GM19467 (cell line): ENCODE results near the gene MUC12.

Source experiments
- ATAC-seq: cut with Tn5 transposase; IDR thresholded peaks from one replicate; pipeline ENCODE4 v1.9.1; 2021; ENCODE audit warnings: mild to moderate bottlenecking, moderate library complexity; ENCODE audit not compliant: unreplicated experiment

MUC12 gene

DNA sequence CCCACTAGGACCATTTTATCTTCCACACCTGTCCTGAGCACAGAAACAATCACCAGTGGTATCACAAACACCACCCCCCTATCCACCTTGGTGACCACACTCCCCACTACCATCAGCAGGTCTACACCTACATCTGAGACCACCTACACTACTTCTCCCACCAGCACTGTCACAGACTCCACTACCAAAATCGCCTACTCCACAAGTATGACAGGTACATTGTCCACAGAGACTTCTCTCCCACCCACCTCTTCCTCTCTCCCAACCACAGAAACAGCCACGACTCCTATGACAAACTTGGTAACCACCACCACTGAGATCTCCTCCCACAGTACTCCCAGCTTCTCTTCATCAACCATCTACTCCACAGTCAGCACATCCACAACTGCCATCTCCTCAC, 16.7 kb upstream of the MUC12 start:
- no peak for ATAC-seq

DNA sequence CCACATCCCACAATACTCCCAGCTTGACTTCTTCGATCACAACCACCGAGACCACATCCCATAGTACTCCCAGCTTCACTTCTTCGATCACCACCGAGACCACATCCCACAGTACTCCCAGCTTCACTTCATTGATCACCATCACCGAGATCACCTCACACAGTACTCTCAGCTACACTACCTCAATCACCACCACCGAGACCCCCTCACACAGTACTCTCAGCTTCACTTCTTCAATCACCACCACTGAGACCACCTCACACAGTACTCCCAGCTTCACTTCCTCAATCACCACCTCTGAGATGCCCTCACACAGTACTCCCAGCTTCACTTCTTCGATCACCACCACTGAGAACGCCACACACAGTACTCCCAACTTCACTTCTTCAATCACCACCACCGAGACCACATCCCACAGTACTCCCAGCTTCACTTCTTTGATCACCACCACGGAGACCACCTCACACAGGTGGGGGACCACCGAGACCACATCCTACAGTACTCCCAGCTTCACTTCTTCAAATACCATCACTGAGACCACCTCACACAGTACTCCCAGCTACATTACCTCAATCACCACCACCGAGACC, 11.4 kb upstream of the MUC12 start:
- no peak for ATAC-seq

DNA sequence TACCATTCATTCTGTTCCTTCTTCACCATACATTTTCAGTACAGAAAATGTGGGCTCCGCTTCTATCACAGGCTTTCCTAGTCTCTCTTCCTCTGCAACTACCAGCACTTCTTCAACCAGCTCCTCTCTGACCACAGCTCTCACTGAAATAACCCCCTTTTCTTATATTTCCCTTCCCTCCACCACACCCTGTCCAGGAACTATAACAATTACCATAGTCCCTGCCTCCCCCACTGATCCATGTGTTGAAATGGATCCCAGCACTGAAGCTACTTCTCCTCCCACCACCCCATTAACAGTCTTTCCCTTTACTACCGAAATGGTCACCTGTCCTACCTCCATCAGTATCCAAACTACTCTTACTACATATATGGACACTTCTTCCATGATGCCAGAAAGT, 9.5 kb upstream of the MUC12 start:
- ATAC-seq: no peak

DNA sequence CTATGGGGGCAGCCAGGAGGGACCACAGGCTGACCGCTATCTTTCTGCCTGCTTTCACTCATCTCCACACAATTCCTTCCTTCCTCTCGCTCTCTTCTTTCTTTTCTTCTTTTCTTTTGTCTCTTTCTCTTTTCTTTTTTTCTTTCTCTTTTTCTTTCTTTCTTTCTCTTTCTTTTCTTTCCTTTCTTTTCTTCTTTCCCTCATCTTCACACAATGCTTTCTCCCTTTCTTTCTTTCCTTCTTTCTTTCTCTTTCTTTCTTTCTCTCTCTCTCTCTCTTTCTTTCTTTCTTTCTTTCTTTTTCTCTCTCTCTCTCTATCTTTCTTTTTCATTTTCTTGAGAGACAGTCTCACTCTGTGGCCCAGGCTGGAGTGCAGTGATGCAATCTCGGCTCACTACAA, 6.8 kb upstream of the MUC12 start:
- ATAC-seq: no peak

DNA sequence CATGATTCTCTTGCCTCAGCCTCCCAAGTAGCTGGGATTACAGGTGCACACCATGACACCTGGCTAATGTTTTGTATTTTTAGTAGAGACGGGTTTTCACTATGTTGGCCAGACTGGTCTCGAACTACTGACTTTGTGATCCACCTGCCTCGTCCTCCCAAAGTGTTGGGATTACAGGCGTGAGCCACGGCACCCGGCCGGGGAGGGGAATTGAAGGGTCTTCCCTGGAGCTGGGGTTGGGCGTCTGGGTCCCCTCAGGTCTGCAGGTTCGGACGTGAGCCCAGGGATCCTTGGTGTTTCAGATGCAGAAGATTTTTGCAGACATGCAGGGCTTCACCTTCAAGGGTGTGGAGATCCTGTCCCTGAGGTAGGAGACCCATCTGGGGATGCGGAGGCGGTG, 6.0 kb upstream of the MUC12 start:
- no peak for ATAC-seq

DNA sequence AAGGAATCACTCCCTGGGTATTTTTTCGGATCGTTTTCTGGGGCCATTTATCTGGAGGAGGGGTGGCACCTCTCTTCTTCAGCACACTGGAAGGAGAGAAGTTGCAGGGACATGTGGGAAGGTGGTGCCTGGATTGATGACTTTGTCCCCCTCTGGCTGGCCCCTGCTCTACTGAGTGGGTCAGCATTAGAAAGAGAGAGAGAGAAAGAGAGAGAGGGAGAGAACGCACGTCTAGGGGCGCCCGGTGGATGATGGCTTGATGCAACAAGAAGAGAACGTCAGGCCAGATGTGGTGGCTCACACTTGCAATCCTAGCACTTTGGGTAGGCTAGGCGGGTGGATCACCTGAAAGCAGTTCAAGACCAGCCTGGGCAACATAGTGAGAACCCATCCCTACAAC, 5.5 kb upstream of the MUC12 start:
- ATAC-seq: no peak

GRCh38 chr7:100964630-100965029, 4.7 kb upstream of the MUC12 start:
- no peak for ATAC-seq

GRCh38 chr7:100965045-100965722, 4.2 kb upstream of the MUC12 start:
- no peak for ATAC-seq

DNA sequence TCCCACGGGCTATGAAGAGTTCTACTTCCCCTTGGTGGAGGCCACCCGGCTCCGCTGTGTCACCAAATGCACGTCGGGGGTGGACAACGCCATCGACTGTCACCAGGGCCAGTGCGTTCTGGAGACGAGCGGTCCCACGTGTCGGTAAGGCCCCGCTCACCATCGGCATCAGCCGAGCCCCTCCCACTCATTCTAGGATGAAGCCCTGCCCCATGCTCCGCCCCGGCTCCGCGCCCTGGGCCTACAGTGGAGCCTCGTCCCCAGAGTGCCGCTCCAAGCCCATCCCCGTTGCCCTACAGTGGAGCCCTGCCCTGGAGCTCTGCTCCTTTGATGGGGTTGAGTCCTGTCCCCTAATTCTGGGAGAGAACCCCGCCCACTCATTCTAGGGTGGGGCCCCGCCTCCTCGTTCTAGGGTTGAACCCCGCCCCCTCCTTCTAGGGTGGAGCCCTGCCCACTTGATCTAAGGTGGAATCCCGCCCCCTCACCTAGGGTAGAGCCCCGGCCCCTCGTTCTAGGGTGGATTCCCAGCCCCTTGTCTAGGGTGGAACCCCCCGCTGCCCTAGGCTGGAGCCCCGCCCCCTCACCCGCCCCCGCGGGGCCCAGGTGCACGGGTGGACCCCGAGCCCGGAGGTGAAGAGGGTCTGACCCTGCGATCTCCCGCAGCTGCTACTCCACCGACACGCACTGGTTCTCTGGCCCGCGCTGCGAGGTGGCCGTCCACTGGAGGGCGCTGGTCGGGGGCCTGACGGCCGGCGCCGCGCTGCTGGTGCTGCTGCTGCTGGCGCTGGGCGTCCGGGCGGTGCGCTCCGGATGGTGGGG, 3.4 kb upstream of the MUC12 start:
- no peak for ATAC-seq

DNA sequence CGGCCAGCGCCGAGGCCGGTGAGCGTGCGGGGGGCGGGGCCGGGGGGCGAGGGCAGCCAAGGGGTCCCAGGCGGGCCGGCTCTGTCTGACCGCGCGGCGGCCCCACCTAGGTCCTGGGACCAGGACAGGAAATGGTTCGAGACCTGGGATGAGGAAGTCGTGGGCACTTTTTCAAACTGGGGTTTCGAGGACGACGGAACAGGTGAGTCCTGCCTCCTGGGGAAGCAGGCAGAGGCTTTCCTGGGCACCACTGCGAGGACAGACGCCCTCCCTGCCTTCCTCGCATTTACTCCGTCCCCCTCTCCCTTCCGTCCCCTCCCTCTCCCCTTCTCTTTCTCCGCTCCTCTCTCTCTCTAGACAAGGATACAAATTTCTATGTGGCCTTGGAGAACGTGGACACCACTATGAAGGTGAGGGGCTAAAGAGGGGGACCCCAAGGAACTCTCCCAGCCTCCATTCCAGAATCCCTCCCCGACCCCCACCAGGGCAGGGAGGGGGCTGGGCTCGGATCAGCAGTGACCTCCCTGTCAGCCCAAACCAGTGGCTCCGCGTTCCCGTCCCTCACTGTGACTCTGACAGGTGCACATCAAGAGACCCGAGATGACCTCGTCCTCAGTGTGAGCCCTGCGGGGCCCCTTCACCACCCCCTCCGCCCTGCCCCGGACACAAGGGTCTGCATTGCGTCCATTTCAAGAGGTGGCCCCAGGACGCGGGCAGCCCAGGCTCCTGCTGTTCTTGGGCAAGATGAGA, 2.6 kb upstream of the MUC12 start:
- no peak for ATAC-seq

- no peak for ATAC-seq
Observed at GRCh38 chr7:100967292-100967863, 2.0 kb upstream of the MUC12 start.

- no peak for ATAC-seq
Observed at GRCh38 chr7:100968031-100968430, 1.3 kb upstream of the MUC12 start.

GRCh38 chr7:100968650-100969049, 715 bp upstream of the MUC12 start:
- no peak for ATAC-seq

GRCh38 chr7:100971111-100972001, 2.0 kb downstream of the MUC12 start:
- ATAC-seq: no peak

DNA sequence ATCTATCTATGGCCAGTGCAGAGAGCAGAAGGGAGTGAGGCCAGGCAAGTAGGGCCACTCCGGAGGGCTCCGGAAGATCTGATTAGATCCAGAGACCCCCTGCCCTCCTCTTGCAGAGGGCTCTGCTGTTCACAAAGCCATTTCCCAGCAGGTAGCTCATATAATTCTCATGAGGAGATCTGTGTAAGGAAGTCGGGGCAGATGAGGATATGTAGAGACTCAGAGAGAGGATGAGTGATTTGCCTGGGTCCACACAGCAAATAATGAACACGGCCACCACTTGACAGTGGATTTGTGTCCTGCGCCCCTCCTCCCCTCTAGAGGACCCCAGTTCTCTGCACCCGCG, 2.6 kb downstream of the MUC12 start:
- no peak for ATAC-seq

GRCh38 chr7:100974021-100974420, 4.7 kb downstream of the MUC12 start:
- ATAC-seq: no peak

- ATAC-seq: no peak
Observed at GRCh38 chr7:100975371-100975821, 6.0 kb downstream of the MUC12 start.

DNA sequence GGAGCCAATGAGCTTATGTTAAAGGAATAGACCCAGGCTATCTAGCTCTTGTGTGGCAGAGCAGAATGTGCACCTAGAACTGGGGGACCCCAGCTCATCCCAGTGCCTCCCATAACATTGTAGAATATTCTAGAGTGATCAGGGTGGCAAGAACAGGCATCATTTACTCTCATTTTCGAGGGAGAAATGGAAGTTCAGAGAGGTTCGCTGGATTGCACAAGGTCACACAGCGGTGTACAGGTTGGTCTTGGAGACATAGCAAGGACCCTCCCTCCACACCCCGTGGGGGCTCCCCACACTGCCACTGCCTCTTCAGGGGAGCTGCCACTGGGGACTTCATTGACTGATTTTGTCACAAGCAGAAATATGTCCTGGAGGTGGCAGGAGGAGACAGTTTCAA, 8.9 kb downstream of the MUC12 start:
- no peak for ATAC-seq

GRCh38 chr7:100983451-100984187, 14.3 kb downstream of the MUC12 start:
- no peak for ATAC-seq
